AG09309 (cell line): ENCODE measurements around the gene PKLR.
"Not testable (repeated sequence)": the region's sequence is repeated elsewhere in the genome, so short reads cannot be mapped to it uniquely, and the experiment has no call there.

Experiments used
- DNase-seq: peaks from one replicate; pipeline ENCODE4 v3.0.0-alpha.2; 2010; ENCODE audit warnings: low read depth
- H3K4me3 ChIP-seq: 2 replicates; pipeline ENCODE4 v1.5.1; 2011; ENCODE audit warnings: mild to moderate bottlenecking, low read depth, low read length, moderate library complexity; ENCODE audit not compliant: control insufficient read depth
- TF ChIP-seq, protein P1 (sequence below): IDR thresholded peaks from 2 replicates; pipeline ENCODE4 v1.5.1; 2011; ENCODE audit warnings: mild to moderate bottlenecking, low read depth, low read length, inconsistent platforms; ENCODE audit not compliant: insufficient read depth, control insufficient read depth; ENCODE audit errors: missing control alignments

Gene PKLR

GRCh38 chr1:155301342-155301841, at the start of gene PKLR:
PKLR (minus strand) TSS chr1:155301438; CDS start chr1:155301395, 43 bp downstream.
- TF ChIP-seq, protein P1, sequence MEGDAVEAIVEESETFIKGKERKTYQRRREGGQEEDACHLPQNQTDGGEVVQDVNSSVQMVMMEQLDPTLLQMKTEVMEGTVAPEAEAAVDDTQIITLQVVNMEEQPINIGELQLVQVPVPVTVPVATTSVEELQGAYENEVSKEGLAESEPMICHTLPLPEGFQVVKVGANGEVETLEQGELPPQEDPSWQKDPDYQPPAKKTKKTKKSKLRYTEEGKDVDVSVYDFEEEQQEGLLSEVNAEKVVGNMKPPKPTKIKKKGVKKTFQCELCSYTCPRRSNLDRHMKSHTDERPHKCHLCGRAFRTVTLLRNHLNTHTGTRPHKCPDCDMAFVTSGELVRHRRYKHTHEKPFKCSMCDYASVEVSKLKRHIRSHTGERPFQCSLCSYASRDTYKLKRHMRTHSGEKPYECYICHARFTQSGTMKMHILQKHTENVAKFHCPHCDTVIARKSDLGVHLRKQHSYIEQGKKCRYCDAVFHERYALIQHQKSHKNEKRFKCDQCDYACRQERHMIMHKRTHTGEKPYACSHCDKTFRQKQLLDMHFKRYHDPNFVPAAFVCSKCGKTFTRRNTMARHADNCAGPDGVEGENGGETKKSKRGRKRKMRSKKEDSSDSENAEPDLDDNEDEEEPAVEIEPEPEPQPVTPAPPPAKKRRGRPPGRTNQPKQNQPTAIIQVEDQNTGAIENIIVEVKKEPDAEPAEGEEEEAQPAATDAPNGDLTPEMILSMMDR, result no peak
- no peak for DNase-seq
- H3K4me3 ChIP-seq, result no peak within 1 kb of the TSS

DNA sequence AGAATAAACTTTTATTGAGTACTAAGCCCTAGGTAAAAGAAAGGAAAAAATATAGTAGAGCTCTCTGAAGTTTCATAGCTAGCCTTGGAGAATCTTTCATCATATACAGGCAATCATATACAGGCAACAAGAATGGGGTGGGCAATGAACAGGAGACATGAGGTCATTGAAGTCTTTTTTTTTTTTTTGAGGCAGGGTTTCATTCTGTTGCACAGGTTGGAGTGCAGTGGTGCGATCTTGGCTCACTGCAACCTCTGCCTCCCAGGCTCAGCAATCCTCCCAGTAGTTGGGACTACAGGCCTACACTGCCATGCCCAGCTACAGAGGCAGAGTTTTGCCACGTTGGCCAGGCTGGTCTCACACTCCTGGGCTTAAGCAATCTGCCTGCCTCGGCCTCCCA, 41.6 kb upstream of the PKLR start:
- no peak for DNase-seq
- TF ChIP-seq, protein P1, result no peak

GRCh38 chr1:155339515-155340097, 38.4 kb upstream of the PKLR start:
- no peak for DNase-seq
- no peak overlapping the region for H3K4me3 ChIP-seq
- TF ChIP-seq, protein P1, result no peak

More for the DNA sequence above, 41.6 kb upstream of the PKLR start:
- no peak overlapping the region for H3K4me3 ChIP-seq

DNA sequence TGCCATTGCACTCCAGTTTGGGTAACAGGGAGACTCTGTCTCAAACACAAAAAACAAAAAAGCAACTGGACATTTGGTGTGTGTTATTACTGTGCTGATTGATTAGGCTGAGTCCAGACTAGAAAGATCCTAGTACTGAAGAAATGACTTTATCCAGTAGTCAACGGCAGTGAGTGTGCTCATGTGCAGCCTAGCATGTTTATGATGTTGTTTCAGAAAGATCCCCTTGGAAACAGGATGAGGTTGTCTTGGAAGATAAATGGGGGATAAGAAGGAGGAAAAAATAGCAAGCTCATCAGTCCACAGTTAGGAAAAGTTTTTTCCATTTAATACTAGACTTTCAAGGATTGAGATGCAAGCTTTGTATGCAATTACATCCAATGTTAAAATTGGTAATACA, 33.7 kb upstream of the PKLR start:
- TF ChIP-seq, protein P1, result no peak
- DNase-seq, result no peak
- no peak overlapping the region for H3K4me3 ChIP-seq

- no peak for DNase-seq
- no peak overlapping the region for H3K4me3 ChIP-seq
- TF ChIP-seq, protein P1, result no peak
These were observed 28.9 kb upstream of the PKLR start for GRCh38 chr1:155329980-155330598.

- DNase-seq, H3K4me3 ChIP-seq: not testable (repeated sequence)
These were observed 27.6 kb upstream of the PKLR start for GRCh38 chr1:155328856-155329255.

DNA sequence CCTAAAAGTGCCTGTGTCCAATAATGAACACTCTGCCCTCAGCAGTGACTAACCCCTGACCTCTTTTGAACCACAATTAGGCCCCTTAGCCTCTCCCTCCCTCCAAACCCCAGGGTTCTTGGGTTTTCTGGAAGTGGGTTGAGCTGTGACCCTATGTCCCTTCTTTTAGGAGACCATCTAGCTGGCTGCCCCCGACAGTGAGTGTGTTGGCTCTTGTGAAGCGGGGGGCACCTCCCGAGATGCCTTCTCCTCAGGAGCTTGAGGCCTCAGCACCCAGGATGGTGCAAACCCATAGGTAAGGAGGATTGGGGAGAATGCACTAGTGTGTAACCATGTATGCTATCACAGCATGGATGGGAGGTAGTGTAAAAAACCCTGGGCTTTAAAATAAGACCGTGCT, 26.7 kb upstream of the PKLR start:
- DNase-seq, result no peak
- TF ChIP-seq, protein P1, result no peak

More for the DNA sequence above, 26.7 kb upstream of the PKLR start:
- no peak overlapping the region for H3K4me3 ChIP-seq
